Lower leg skin (tissue), 3 donors: ENCODE data around the gene MATCAP1.

Source experiments
- POLR2A ChIP-seq, 2 donors: fragments of 450-650 bp; IDR thresholded peaks; one replicate each; pipeline ENCODE4 v1.6.1; 2016 to 2017; ENCODE audit warnings: antibody characterized with exemption in 2 of 2, mild to moderate bottlenecking in 1 of 2, moderate library complexity in 1 of 2
- TF ChIP-seq, protein P1 (sequence below), 3 donors: fragments of 450-650 bp; IDR thresholded peaks; one replicate each; pipeline ENCODE4 v1.5.1; 2016; ENCODE audit warnings: antibody characterized with exemption in 3 of 3, mild to moderate bottlenecking in 3 of 3, moderate library complexity in 2 of 3

- TF ChIP-seq, protein P1, sequence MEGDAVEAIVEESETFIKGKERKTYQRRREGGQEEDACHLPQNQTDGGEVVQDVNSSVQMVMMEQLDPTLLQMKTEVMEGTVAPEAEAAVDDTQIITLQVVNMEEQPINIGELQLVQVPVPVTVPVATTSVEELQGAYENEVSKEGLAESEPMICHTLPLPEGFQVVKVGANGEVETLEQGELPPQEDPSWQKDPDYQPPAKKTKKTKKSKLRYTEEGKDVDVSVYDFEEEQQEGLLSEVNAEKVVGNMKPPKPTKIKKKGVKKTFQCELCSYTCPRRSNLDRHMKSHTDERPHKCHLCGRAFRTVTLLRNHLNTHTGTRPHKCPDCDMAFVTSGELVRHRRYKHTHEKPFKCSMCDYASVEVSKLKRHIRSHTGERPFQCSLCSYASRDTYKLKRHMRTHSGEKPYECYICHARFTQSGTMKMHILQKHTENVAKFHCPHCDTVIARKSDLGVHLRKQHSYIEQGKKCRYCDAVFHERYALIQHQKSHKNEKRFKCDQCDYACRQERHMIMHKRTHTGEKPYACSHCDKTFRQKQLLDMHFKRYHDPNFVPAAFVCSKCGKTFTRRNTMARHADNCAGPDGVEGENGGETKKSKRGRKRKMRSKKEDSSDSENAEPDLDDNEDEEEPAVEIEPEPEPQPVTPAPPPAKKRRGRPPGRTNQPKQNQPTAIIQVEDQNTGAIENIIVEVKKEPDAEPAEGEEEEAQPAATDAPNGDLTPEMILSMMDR (IDR thresholded peaks at IDR 0.05) = no peak
- no peak for TF ChIP-seq POLR2A (IDR thresholded peaks at IDR 0.05)
These were observed 36.2 kb downstream of the MATCAP1 start for GRCh38 chr16:67147437-67148140.
